VCaP (cell line): ENCODE results near the gene CABLES1.

Experiments
- H3K27ac ChIP-seq: fragments of 450-650 bp; 2 replicates; pipeline ENCODE4 v1.5.1; 2017
- CTCF ChIP-seq: fragments of 450-650 bp; conservative IDR thresholded peaks from 2 replicates; pipeline ENCODE4 v1.5.1; 2017; ENCODE audit warnings: mild to moderate bottlenecking, moderate library complexity

The CABLES1 gene

DNA sequence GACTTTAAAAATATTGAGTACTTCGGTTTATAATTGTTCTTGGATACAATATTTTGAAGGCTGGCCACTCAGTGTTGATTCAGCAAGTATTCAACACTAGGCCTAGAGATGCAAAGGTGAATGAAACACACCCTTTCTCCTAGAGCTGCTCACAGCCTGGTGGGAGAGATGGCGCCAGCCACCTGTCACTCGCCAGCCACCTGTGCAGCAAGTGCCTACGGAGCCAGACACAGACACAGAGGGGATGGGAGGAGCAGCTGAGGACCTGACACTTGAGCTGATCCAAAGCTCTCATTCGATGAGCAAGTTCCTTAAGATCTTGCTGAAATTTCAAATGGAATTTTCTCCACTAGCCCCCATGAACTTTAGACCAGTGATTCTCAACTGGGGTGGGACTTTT, 166.7 kb downstream of the CABLES1 start:
- no peak for TF ChIP-seq CTCF
- no peak overlapping the region for H3K27ac ChIP-seq

GRCh38 chr18:23302511-23302850, 167.2 kb downstream of the CABLES1 start:
- H3K27ac ChIP-seq, result no peak overlapping the region

GRCh38 chr18:23302851-23303527, 167.7 kb downstream of the CABLES1 start:
- no peak overlapping the region for H3K27ac ChIP-seq
- TF ChIP-seq CTCF, result no peak

More at GRCh38 chr18:23302511-23302850, 167.2 kb downstream of the CABLES1 start:
- TF ChIP-seq CTCF, result no peak

GRCh38 chr18:23306822-23307221, 171.5 kb downstream of the CABLES1 start:
- no peak for TF ChIP-seq CTCF

GRCh38 chr18:23307567-23308295, 172.4 kb downstream of the CABLES1 start:
- no peak overlapping the region for H3K27ac ChIP-seq
- TF ChIP-seq CTCF, result no peak

More at GRCh38 chr18:23306822-23307221, 171.5 kb downstream of the CABLES1 start:
- no peak overlapping the region for H3K27ac ChIP-seq
